MM.1S (cell line): ENCODE measurements around the gene B4GALT3.

ENCODE experiments used
- EZH2 ChIP-seq: fragments of 300-600 bp; sonication (generic); optimal IDR thresholded peaks from 2 replicates; pipeline ENCODE3; 2017; ENCODE audit warnings: low read depth, mild to moderate bottlenecking, antibody characterized with exemption, low read length, mixed read lengths
- EZH2phosphoT487 ChIP-seq: fragments of 300-600 bp; sonication (generic); IDR thresholded peaks from 2 replicates; pipeline ENCODE4 v1.6.1; 2018; ENCODE audit warnings: antibody characterized with exemption, low read length
- TF ChIP-seq, protein P1 (sequence below): fragments of 300-600 bp; sonication (generic); IDR thresholded peaks from 2 replicates; pipeline ENCODE4 v1.5.1; 2016; ENCODE audit warnings: antibody characterized with exemption, low read length, mixed read lengths

DNA sequence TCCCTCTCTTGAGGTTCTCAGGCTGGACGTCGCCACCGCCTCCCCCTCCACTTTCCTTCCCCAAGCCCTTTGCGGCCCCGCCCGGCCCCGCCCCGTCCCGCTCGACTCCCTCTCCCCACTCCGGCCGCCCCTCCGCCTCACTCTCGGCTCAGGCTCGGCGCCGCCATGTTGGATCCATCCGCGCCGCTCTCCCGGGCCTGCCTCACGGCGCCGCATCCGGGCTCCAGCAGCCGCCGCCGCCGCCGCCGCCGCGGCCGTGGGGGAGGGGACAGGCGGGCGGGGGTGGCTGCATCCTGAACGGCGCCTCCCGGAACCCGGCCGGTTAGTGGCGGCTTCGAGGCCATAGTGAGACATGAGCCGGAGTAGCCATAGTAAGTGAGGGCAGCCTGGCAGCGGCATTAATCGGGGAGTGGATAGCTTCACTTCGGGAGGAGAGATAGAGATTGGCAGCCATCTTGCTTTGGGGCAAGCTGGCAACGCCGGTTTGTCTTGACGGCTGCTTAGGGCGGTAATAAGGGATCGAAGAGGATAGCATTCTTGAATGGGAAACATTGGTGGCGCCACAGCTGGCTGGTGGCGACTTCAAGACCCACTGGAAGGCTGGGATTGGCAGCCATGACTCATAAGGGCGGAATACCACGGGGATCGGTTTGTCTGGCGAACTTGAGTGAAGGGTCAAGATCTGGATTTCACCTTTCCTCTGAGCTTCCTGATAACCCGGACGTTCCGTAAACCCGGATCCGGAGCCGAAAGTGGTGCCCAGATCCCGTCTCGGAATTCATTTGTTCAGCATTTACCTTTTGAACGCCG, 44.7 kb downstream of the B4GALT3 start, which contains the start of gene DEDD:
- TF ChIP-seq, protein P1, sequence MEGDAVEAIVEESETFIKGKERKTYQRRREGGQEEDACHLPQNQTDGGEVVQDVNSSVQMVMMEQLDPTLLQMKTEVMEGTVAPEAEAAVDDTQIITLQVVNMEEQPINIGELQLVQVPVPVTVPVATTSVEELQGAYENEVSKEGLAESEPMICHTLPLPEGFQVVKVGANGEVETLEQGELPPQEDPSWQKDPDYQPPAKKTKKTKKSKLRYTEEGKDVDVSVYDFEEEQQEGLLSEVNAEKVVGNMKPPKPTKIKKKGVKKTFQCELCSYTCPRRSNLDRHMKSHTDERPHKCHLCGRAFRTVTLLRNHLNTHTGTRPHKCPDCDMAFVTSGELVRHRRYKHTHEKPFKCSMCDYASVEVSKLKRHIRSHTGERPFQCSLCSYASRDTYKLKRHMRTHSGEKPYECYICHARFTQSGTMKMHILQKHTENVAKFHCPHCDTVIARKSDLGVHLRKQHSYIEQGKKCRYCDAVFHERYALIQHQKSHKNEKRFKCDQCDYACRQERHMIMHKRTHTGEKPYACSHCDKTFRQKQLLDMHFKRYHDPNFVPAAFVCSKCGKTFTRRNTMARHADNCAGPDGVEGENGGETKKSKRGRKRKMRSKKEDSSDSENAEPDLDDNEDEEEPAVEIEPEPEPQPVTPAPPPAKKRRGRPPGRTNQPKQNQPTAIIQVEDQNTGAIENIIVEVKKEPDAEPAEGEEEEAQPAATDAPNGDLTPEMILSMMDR, result no peak
- TF ChIP-seq EZH2, result no peak
- TF ChIP-seq EZH2phosphoT487, result no peak
